ENCODE results near the gene IFT43.

- no peak for TF ChIP-seq POLR2A (IDR thresholded peaks at IDR 0.05; ENCODE audit: low read depth, low read length)
- no peak for TF ChIP-seq SPI1 (IDR thresholded peaks at IDR 0.05; ENCODE audit: low read depth, low read length)
- no peak for TF ChIP-seq POLR2AphosphoS5 (IDR thresholded peaks at IDR 0.05; ENCODE audit: low read depth, low read length)
- TF ChIP-seq PAX5 (IDR thresholded peaks at IDR 0.05; ENCODE audit: insufficient read depth, low read length, severe bottlenecking): no peak
- TF ChIP-seq TAF1 (IDR thresholded peaks at IDR 0.05; ENCODE audit: low read depth, low read length): no peak
Measured at GRCh38 chr14:75939200-75939599, 46.4 kb upstream of the IFT43 start.
